ENCODE measurements around the gene CHD3. TPM values are rescaled to one million over a fixed set of nuclear protein-coding genes. Genes with fewer than 3 reads are reported as not detected.

Gene CHD3
- polyA plus RNA-seq, 3 donors from 2014 or later: 0.72 to 19.6 (median 3.5) TPM

DNA sequence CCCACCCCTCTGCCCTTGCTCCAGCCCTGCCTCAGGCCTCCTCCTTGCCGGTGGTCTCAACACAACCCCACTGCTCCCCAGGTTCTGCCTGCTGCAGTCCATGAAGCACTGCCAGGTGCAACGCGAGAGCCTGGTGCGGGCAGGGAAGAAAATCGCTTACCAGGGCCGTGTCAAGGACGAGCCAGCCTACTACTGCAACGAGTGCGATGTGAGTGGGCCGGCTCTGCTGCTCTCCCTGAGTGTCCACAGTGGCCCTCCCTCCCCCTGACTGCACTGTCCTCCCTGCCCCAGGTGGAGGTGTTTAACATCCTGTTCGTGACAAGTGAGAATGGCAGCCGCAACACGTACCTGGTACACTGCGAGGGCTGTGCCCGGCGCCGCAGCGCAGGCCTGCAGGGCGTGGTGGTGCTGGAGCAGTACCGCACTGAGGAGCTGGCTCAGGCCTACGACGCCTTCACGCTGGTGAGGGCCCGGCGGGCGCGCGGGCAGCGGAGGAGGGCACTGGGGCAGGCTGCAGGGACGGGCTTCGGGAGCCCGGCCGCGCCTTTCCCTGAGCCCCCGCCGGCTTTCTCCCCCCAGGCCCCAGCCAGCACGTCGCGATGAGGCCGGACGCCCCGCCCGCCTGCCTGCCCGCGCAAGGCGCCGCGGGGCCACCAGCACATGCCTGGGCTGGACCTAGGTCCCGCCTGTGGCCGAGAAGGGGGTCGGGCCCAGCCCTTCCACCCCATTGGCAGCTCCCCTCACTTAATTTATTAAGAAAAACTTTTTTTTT, 35.5 kb upstream of the CHD3 start:
- Mint-ChIP-seq H3K27me3 (ENCODE audit: low read depth in 3 of 3) (peaks cover 4 to 12% (median 11%) of the 10 kb centered on the region in 3 donors), H3K4me3 (no peak overlapping the region), H3K9me3 (peaks cover 0 to 1% (median 0%) of the 10 kb centered on the region in 6 donors), H3K27ac (no peak overlapping the region), H3K4me1 (peaks cover 13 to 22% of the 10 kb centered on the region in 2 donors), H3K36me3 (peaks cover 0 to 4% (median 0%) of the 10 kb centered on the region in 3 donors)
- no peak for DNase-seq

- peaks cover 0 to 4% (median 0%) of the 10 kb centered on the region in 3 donors for H3K36me3 Mint-ChIP-seq
- peaks cover 13 to 19% of the 10 kb centered on the region in 2 donors for H3K4me1 Mint-ChIP-seq
- peak overlapping the region in 1 of 5 donors; percentile 14 for H3K4me3 Mint-ChIP-seq
- peak overlapping the region in 2 of 6 donors; percentile 42 to 43 for H3K27ac Mint-ChIP-seq
- H3K27me3 Mint-ChIP-seq (ENCODE audit: low read depth in 3 of 3): peaks cover 4 to 12% (median 11%) of the 10 kb centered on the region in 3 donors
- peaks cover 0 to 1% (median 0%) of the 10 kb centered on the region in 6 donors for H3K9me3 Mint-ChIP-seq
- no peak for DNase-seq
These were observed 34.9 kb upstream of the CHD3 start for GRCh38 chr17:7853691-7854038.

- Mint-ChIP-seq H3K27me3 (ENCODE audit: low read depth in 3 of 3) (peaks cover 4 to 16% (median 12%) of the 10 kb centered on the region in 3 donors), H3K36me3 (peaks cover 0 to 4% (median 0%) of the 10 kb centered on the region in 3 donors), H3K4me1 (peaks cover 13 to 19% of the 10 kb centered on the region in 2 donors), H3K9me3 (peaks cover 0 to 1% (median 0%) of the 10 kb centered on the region in 6 donors), H3K27ac (peak overlapping the region in 2 of 6 donors; percentile 42 to 43), H3K4me3 (peak overlapping the region in 1 of 5 donors; percentile 14)
- DNase-seq: no peak
These were observed 34.4 kb upstream of the CHD3 start for GRCh38 chr17:7854078-7854777.

DNA sequence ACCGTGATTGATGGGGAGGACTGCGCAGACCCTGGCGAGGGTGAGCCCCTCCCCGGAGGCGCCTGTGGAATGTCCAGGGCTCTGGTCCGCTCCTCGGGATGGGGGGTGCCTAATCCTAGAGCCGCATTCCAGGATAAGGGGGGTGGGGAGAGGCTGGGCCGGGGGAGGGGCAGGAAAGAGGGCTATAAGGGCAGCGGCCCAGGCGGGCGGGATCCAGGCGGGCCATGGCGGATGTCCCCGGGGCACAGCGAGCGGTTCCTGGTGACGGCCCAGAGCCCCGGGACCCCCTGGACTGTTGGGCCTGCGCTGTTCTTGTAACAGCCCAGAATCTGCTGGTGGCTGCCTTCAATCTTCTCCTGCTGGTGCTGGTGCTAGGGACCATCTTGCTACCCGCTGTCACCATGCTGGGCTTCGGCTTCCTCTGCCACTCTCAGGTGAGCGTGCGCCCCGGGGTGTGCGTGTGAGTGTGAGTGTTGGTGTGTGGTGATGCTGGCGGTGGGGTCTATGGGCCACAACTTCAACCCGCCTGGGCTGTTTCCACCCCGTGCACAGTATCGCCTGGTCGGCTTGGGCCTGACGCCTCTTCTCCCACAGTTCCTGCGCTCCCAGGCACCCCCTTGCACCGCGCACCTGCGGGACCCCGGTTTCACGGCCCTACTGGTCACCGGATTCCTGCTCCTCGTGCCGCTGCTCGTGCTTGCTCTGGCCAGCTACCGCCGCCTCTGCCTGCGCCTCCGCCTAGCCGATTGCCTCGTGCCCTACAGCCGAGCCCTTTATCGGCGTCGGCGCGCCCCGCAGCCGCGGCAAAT, 33.5 kb upstream of the CHD3 start, which contains the start of gene TMEM88:
Gene TMEM88 (plus strand): TSS at position 216 of the 809 bp plus-strand sequence. CDS start 9 bp downstream, at position 225.
- no peak for DNase-seq
- peaks cover 13 to 19% of the 10 kb centered on the region in 2 donors for H3K4me1 Mint-ChIP-seq
- H3K27me3 Mint-ChIP-seq (ENCODE audit: low read depth in 3 of 3): peaks cover 4 to 14% (median 11%) of the 10 kb centered on the region in 3 donors
- H3K27ac Mint-ChIP-seq: peak within 1 kb of the TSS in 2 of 6 donors; percentile 42 to 43
- H3K36me3 Mint-ChIP-seq: peaks cover 0 to 4% (median 0%) of the 10 kb centered on the region in 3 donors
- peak within 1 kb of the TSS in 2 of 5 donors; percentile 29 to 35 for H3K4me3 Mint-ChIP-seq
- peaks cover 0 to 1% (median 0%) of the 10 kb centered on the region in 6 donors for H3K9me3 Mint-ChIP-seq

GRCh38 chr17:7855660-7856010, 33.0 kb upstream of the CHD3 start:
- Mint-ChIP-seq H3K4me3 (peak overlapping the region in 2 of 5 donors; percentile 29 to 35), H3K27me3 (ENCODE audit: low read depth in 3 of 3) (peaks cover 4 to 14% (median 11%) of the 10 kb centered on the region in 3 donors), H3K9me3 (peaks cover 0 to 1% (median 0%) of the 10 kb centered on the region in 6 donors), H3K36me3 (peaks cover 0 to 4% (median 0%) of the 10 kb centered on the region in 3 donors), H3K27ac (no peak overlapping the region), H3K4me1 (peaks cover 13 to 19% of the 10 kb centered on the region in 2 donors)
- no peak for DNase-seq

DNA sequence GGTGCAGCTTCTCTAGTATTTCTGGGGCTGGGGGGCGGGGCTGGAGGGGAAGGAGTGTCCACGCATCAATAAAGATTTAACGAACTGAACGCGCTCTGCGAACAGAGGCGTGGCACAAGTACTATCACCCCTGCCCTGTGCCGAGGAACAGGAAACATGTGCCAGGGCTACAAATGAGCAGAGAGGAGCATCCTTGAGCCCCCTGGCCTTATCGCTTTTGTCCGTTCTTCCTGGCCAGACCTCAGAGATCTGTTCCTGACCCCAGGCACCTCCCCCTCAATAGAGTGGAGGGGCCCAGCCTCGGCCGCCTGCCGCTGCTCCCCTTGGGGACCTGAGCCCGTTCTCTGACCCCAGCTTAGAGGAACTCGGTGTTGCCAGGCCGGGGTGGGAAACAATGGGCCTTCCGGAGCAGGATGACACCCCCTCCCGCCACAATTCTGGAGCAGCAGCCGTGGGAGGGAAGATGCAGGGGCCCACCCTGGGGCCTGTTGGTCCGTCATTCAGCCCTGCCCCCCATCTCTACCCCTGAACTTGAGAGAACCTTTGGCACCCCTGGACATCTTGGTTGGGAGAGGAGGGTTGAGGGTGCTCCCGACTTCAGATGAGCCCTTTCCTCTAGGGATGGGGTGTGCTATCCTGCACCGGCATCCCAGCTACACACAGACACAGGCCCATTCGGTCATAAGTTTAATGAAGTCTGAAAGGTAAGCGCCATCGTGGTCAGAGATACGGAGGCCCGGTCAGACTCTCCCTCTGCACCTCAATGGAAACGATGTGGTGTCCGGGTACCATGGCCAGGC, 32.4 kb upstream of the CHD3 start:
- Mint-ChIP-seq H3K4me3 (no peak overlapping the region), H3K9me3 (no peaks in the 10 kb centered on the region), H3K36me3 (peaks cover 0 to 4% (median 0%) of the 10 kb centered on the region in 3 donors), H3K4me1 (peaks cover 13 to 15% of the 10 kb centered on the region in 2 donors), H3K27ac (no peak overlapping the region), H3K27me3 (ENCODE audit: low read depth in 3 of 3) (peaks cover 4 to 14% (median 10%) of the 10 kb centered on the region in 3 donors)
- no peak for DNase-seq

DNA sequence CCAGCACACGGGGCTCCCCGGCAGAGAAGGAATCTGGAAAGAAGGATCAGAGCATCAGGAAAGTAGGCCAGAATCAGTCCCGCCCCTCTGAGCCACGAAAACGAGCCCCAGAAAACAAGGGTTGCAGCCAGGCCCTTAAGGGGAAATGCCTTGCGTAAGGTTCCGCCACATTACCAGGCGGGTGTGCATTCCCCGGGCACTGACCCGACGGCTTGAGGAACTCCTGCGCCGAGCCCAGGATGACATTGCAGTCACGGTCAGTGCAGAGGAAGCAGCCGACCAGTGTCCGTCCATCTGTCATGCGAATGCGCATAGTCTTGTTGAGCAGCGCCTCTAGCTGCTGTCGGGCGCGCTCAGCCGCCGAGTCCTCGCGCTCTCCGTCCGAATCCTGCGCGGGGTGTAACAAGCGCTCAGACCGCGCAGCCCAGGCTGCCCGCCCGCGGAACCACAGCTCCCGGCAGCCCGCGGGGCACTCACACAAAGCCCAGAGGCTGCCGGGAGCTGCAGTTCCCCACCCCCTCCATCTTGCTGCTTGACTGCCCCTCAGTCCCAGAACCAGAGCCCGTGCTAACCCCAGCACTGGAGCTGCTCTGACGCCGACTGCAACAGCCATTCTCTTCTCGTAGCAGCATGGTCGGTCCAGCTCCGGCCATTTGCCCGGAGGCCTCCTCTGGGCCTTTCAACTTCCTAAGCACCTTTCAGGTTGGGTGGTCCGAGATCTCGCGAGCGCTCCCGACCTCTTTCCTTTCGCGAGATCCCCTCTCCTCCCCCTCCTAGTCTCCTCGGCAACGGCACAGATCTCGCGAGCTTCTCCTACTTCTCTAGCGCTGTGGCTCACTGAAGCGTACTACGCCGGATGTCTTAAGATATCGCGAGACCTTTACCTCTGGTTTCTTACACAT, 31.5 kb upstream of the CHD3 start, which contains the start of gene NAA38:
Gene NAA38 (minus strand): TSS at position 749 of the 902 bp plus-strand sequence. CDS start 96 bp downstream, at position 653.
- H3K4me1 Mint-ChIP-seq: peaks cover 6% of the 10 kb centered on the region in 2 donors
- H3K9me3 Mint-ChIP-seq: no peaks in the 10 kb centered on the region
- H3K4me3 Mint-ChIP-seq: no peak within 1 kb of the TSS
- peak; percentile 97 to 98 (median 98) for DNase-seq
- H3K27ac Mint-ChIP-seq: no peak within 1 kb of the TSS
- peaks cover 0 to 4% (median 0%) of the 10 kb centered on the region in 3 donors for H3K36me3 Mint-ChIP-seq
- peaks cover 2 to 10% (median 5%) of the 10 kb centered on the region in 3 donors for H3K27me3 Mint-ChIP-seq (ENCODE audit: low read depth in 3 of 3)

DNA sequence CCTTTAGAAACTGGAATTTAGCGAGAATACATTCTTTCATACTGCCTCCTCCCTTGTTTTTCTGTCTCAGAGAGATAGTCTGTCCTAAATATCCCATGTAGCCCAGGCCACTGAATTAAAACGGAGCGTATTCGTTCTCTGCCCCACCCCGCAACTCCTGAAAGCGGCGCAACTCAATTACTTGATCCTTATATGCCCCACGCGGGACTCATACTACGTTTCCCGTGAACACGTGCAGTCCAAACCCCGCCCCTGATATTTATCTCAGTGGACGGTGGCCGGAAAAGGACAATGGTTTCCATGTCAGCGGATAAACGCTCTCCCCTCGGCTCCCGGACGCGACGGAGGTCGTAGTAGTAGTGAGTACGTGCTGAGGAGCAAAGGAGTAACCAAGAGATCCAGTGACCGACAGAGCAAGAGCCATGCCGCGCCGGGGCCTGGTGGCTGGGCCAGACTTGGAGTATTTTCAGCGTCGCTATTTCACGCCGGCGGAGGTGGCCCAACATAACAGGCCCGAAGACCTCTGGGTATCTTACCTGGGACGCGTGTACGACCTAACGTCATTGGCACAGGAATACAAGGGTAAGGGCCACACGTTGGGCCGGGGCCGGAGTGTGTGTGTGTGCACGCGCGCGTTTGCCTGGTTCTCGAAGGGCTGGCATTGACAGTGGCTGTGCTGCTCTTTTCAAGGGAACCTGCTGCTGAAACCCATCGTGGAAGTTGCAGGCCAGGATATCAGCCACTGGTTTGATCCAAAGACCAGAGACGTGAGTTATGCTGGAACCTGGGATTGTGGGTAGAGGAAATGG, 30.7 kb upstream of the CHD3 start, which contains the start of gene CYB5D1:
Gene CYB5D1 (plus strand): TSS at position 291 of the 809 bp plus-strand sequence. CDS start 132 bp downstream, at position 423.
- Mint-ChIP-seq H3K27ac (peak within 1 kb of the TSS in 3 of 6 donors; percentile 26 to 77 (median 66)), H3K27me3 (ENCODE audit: low read depth in 3 of 3) (peaks cover 2 to 10% (median 2%) of the 10 kb centered on the region in 3 donors), H3K4me1 (peaks cover 2 to 5% of the 10 kb centered on the region in 2 donors), H3K36me3 (peaks cover 0 to 8% (median 3%) of the 10 kb centered on the region in 3 donors), H3K4me3 (no peak within 1 kb of the TSS), H3K9me3 (no peaks in the 10 kb centered on the region)
- peak; percentile 92 to 94 (median 93) for DNase-seq

- Mint-ChIP-seq H3K27ac (peak overlapping the region in 2 of 6 donors; percentile 26 to 66), H3K9me3 (no peaks in the 10 kb centered on the region), H3K36me3 (peaks cover 0 to 8% (median 3%) of the 10 kb centered on the region in 3 donors), H3K4me3 (no peak overlapping the region), H3K4me1 (peaks cover 2 to 6% of the 10 kb centered on the region in 2 donors), H3K27me3 (ENCODE audit: low read depth in 3 of 3) (peaks cover 2 to 8% (median 2%) of the 10 kb centered on the region in 3 donors)
- no peak for DNase-seq
These were observed 30.1 kb upstream of the CHD3 start for GRCh38 chr17:7858522-7858810.

GRCh38 chr17:7859028-7859427, 29.6 kb upstream of the CHD3 start:
- no peak for DNase-seq
- H3K4me1 Mint-ChIP-seq: peaks cover 2 to 6% of the 10 kb centered on the region in 2 donors
- peak overlapping the region in 1 of 5 donors; percentile 33 for H3K4me3 Mint-ChIP-seq
- H3K27me3 Mint-ChIP-seq (ENCODE audit: low read depth in 3 of 3): peaks cover 0 to 5% (median 2%) of the 10 kb centered on the region in 3 donors
- no peaks in the 10 kb centered on the region for H3K9me3 Mint-ChIP-seq
- H3K27ac Mint-ChIP-seq: peak overlapping the region in 4 of 6 donors; percentile 5 to 77 (median 46)
- H3K36me3 Mint-ChIP-seq: peaks cover 0 to 4% (median 3%) of the 10 kb centered on the region in 3 donors

All from immature natural killer cell (primary cell).